ENCODE results near the gene LRRC38. TPM values are rescaled to one million over a fixed set of nuclear protein-coding genes. Genes with fewer than 3 reads are reported as not detected.
"Not testable (repeated sequence)": the region's sequence is repeated elsewhere in the genome, so short reads cannot be mapped to it uniquely, and the experiment has no call there.

Gene LRRC38, protein sequence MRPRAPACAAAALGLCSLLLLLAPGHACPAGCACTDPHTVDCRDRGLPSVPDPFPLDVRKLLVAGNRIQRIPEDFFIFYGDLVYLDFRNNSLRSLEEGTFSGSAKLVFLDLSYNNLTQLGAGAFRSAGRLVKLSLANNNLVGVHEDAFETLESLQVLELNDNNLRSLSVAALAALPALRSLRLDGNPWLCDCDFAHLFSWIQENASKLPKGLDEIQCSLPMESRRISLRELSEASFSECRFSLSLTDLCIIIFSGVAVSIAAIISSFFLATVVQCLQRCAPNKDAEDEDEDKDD
- under 1 TPM in 2 of 3 donors, not detected in 1; 0.04 to 0.22 TPM for polyA plus RNA-seq

DNA sequence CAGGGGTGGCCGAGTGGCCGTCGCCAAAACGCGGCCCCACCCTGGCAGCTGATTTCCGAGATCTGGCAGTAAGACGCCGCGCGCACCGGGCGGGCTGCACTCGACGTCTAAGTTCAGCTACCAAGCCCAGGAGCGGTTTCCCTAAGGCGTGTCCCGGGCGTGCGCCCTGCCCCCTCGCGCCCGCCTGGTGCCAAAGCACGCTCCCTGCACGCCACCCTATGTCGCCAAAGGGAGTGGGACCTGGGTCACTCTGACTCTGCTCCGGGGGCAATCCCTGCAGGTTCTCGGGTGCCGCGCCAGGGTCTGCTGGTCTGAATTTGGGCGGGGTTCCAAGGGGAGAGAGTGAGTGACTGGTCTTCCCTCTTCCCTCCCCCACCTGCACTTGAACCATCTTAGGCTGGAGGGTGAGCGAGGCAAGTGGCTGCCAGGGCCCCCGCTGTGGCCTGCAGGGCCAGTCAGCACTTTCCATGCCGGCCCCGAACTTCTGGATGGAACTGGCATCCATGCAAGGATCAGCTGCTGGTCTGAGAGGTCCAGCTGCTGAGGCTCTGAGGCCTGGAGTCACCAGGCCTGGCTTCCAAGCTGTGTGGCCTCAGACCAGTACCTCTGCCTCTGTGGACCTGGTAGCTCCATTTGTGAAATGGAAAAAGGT lies at the start of gene LRRC38:
Gene LRRC38 (minus strand): TSS at position 109 of the 652 bp plus-strand sequence. CDS start 410 bp downstream, outside the sequence.
- WGBS, 3 donors = 4 to 6% (median 5%) methylated on average over 34 of the region's 34 CpGs

GRCh38 chr1:13562981-13563380 lies 49.2 kb upstream of the LRRC38 start:
- not testable (repeated sequence) for H3K27ac ChIP-seq (ENCODE audit: low read depth, low read length)
- 88 to 91% (median 88%) methylated on average over 11 of the region's 11 CpGs for WGBS, 3 donors

More for the DNA sequence above, at the start of gene LRRC38:
- H3K27ac ChIP-seq (ENCODE audit: low read depth, low read length) = no peak within 1 kb of the TSS

DNA sequence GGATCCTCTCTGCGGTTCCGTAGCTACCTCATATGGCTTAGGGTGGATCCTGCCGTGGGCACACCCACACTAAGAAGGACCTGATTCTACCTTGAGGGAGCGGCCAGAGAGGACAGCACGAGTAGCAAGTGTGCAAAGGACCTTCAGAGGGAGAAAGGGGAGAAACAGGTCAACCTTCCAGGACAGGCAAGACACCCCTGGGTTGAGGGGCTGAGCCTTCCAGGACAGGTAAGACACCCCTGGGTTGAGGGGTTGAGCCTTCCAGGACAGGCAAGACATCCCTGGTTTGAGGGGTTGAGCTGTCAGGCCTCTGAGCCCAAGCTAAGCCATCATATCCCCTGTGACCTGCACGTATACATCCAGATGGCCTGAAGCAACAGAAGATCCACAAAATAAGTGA lies 46.7 kb upstream of the LRRC38 start:
- WGBS, 3 donors = 79 to 89% (median 81%) methylated on average over 6 of the region's 6 CpGs
- H3K27ac ChIP-seq (ENCODE audit: low read depth, low read length) = no peak overlapping the region

DNA sequence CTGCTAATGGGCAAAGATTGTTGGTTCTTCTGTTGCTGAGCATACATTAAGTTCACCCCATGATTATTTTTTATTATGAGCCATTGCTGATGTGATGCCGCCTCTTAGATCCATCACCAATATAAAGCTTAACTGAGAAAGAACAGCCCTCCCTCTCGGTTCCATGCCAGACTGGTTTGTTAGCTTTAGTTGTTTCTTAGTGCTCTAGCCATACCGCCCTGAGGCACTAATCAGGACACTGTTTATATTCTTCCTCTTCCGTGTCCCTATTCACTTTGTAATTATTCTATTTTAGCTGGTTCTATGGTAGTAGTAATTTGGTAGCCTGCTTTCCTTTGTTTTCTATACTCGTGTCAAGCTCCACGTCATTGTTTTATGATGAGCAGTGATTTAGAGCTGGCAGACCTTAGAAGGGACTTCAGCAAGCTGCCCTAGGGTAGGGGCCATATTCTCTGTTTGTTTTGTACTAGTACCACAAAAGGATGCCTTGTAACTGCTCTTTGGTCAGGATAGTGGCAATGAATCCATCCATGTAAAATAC lies 42.5 kb upstream of the LRRC38 start:
- H3K27ac ChIP-seq (ENCODE audit: low read depth, low read length) = no peak overlapping the region
- WGBS, 3 donors = 62 to 76% (median 67%) methylated on average over 6 of the region's 6 CpGs

GRCh38 chr1:13554798-13555197 lies 41.0 kb upstream of the LRRC38 start:
- H3K27ac ChIP-seq (ENCODE audit: low read depth, low read length) = no peak overlapping the region
- 96 to 97% (median 96%) methylated on average over 26 to 28 of the region's 28 CpGs for WGBS, 3 donors

DNA sequence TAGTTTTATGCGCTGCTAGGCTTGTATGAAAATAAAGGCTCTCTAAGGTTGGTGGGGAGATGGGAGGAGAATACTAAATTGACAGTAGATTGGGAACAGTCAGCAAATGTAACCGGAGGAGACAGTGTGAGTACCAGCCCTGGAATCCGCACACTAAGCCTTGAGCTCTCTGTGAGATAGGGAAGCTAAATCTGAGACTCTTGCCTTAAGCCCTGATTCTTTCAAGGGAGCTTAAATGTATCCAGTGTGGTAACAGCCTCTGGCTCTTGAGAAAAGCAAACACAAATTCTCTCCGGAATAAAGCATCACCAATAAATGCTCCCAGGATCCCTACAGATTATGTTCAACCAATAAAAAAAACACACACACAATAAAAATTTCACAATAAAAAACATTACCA lies 36.9 kb upstream of the LRRC38 start:
- 60 to 79% (median 65%) methylated on average over 4 of the region's 4 CpGs for WGBS, 3 donors
- H3K27ac ChIP-seq (ENCODE audit: low read depth, low read length) = no peak overlapping the region

- 53 to 74% (median 72%) methylated on average over 3 of the region's 3 CpGs for WGBS, 3 donors
- H3K27ac ChIP-seq (ENCODE audit: low read depth, low read length) = no peak overlapping the region
Measured at GRCh38 chr1:13549521-13549920, 35.7 kb upstream of the LRRC38 start.

DNA sequence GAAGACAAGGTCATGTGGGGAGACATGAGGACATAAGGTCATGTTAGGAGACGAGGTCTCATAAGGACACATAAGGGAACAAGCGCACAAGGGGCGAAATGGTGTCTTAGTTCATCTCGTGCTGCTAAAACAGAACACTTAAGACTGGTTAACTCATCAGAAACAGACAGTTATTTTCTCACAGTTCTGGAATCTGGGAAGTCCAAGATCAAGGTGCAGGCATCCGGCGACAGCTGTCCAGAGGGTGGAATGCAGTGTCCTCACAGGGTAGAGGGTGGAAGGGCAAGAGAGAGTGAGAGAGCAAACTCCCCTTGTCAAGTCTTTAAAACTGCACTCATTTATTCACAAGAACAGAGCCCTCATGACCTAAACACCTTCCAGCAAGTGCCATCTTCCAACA lies 35.2 kb upstream of the LRRC38 start:
- WGBS, 3 donors = 63 to 89% (median 76%) methylated on average over 6 of the region's 6 CpGs
- H3K27ac ChIP-seq (ENCODE audit: low read depth, low read length) = no peak overlapping the region

GRCh38 chr1:13548281-13548680 lies 34.5 kb upstream of the LRRC38 start:
- 82 to 91% (median 89%) methylated on average over 6 of the region's 6 CpGs for WGBS, 3 donors

GRCh38 chr1:13546791-13547190 lies 33.0 kb upstream of the LRRC38 start:
- no peak overlapping the region for H3K27ac ChIP-seq (ENCODE audit: low read depth, low read length)
- WGBS, 3 donors = 41 to 83% (median 60%) methylated on average over 3 of the region's 3 CpGs

More at GRCh38 chr1:13548281-13548680, 34.5 kb upstream of the LRRC38 start:
- no peak overlapping the region for H3K27ac ChIP-seq (ENCODE audit: low read depth, low read length)

DNA sequence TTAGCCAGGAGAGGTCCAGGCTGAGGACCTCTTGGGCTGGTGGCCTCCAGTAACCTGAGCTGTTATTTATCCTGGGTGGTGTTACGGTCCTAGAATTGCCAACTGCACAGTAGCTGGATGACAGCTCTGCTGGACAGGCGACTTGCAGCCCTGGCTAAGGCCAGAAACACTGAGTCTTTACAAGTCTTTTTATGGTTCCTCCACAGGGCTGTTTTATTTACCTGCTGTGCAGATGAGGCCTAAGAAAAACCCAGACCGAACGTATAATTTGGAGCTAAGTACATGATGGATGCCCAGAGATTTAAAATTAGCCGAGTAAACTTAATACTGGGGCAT lies 30.4 kb upstream of the LRRC38 start:
- no peak overlapping the region for H3K27ac ChIP-seq (ENCODE audit: low read depth, low read length)
- 62 to 72% (median 62%) methylated on average over 5 of the region's 5 CpGs for WGBS, 3 donors

DNA sequence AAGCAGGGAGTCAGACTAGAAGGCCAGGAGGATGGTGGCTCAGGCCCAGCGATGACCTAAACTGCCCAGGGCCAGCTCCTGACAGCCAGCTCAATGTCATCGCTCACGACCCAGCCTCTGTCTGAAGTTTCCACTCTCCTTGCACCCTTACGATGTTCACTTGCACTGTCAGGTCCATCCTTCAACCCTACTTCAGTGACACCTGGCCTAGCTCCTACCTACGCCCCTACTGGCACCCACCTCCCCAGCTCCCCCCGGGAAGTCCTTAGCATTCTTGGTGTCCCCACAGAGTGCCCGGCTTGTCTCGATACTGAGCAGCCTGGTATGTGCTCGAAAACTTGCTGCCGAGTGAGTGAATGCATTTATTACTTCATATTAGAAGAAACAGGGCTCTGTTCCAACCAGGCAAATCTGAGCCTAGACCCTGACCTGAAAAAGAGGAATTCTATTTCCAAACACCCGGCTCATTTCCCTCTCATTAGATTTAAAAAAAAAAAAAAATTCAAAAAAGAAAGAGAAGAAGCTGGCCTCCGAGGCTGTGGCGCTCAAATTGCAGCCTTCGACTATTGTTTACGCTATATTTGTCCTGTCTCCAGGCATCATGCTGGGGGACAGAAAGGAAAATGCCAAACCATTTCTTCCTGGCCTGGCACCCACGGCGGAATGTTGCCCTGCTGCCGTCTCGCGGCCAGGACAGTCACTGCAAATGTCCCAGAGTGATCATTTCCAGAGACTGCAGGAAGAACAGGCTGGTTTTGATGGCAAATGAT lies 29.8 kb upstream of the LRRC38 start:
- WGBS, 3 donors = 39 to 59% (median 46%) methylated on average over 20 of the region's 20 CpGs
- no peak overlapping the region for H3K27ac ChIP-seq (ENCODE audit: low read depth, low read length)

GRCh38 chr1:13541435-13542215 lies 27.8 kb upstream of the LRRC38 start:
- 85 to 91% (median 90%) methylated on average over 13 of the region's 13 CpGs for WGBS, 3 donors
- H3K27ac ChIP-seq (ENCODE audit: low read depth, low read length) = no peak overlapping the region

- no peak overlapping the region for H3K27ac ChIP-seq (ENCODE audit: low read depth, low read length)
- WGBS, 3 donors = 58 to 79% (median 72%) methylated on average over 8 of the region's 8 CpGs
Measured at GRCh38 chr1:13540866-13541265, 27.1 kb upstream of the LRRC38 start.

DNA sequence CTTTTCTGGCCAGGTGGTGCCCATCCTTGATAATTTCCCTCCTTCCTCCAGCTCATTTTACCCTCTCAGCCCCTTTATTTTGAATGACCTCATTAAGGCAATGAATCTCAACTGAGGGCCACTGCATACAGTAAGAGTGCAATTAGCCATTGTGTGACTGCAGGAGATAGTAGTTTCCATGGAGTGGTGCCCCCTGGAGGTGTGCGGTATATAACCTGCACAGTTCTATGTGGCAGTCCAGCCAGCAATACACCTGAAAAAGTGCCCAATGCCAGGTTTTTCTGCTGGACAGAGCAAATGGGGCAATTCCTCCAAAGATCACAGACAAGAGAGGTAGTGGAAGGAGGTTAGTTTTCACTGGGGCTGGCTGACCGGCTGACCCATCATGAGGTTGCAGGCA lies 25.9 kb upstream of the LRRC38 start:
- WGBS, 3 donors = 86 to 98% (median 98%) methylated on average over 2 of the region's 2 CpGs
- no peak overlapping the region for H3K27ac ChIP-seq (ENCODE audit: low read depth, low read length)

GRCh38 chr1:13538832-13539231 lies 25.0 kb upstream of the LRRC38 start:
- WGBS, 3 donors = 84 to 97% (median 90%) methylated on average over 2 of the region's 2 CpGs
- no peak overlapping the region for H3K27ac ChIP-seq (ENCODE audit: low read depth, low read length)

DNA sequence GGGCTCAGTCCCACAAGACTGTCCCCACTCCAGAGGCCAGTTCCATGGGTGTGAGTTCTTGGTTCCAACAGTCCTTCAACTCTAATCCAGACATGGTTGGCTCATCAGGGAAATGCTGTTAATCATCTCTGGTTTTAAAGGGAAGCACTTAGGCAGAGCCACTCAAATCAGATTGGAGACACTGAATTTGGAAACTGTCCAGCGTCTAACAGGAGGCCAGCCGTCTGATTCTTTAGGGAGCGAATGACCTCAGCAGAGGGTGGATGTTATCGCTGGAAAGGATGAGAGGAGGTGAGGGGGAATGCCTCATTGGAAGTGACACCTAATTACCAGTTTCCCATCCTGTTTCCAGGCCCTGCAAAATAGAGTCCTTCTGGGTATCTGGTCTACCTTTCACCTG lies 22.8 kb upstream of the LRRC38 start:
- WGBS, 3 donors = 60 to 67% (median 66%) methylated on average over 4 of the region's 4 CpGs
- H3K27ac ChIP-seq (ENCODE audit: low read depth, low read length) = no peak overlapping the region

- H3K27ac ChIP-seq (ENCODE audit: low read depth, low read length) = no peak overlapping the region
- WGBS, 3 donors = 81 to 89% (median 86%) methylated on average over 6 of the region's 6 CpGs
Measured at GRCh38 chr1:13535227-13535626, 21.4 kb upstream of the LRRC38 start.

Measured in adipose tissue (tissue), 3 donors.